ENCODE results near the gene GP2.

GP2 gene
- total RNA-seq, result 0 reads per million in 3 donors

GRCh38 chr16:20327444-20328041, at the start of gene GP2:
GP2 (minus strand) TSS chr16:20327513; CDS start chr16:20326431, 1,082 bp downstream.
- Histone ChIP-seq H3K9me3 (ENCODE audit: control insufficient read depth, low read length) (no peaks in the 10 kb centered on the region), H3K36me3 (ENCODE audit: control insufficient read depth, insufficient read depth, low read length) (no peaks in the 10 kb centered on the region), H3K27ac (ENCODE audit: insufficient read depth, low read length, poor library complexity, severe bottlenecking) (no peak within 1 kb of the TSS), H3K27me3 (replicated peaks; ENCODE audit: control insufficient read depth, insufficient read depth, low read length, poor library complexity, severe bottlenecking) (no peaks in the 10 kb centered on the region), H3K4me3 (ENCODE audit: insufficient read depth, low read depth, low read length, poor library complexity, severe bottlenecking) (no peak within 1 kb of the TSS), H3K4me1 (ENCODE audit: control insufficient read depth, insufficient read depth, low read length, poor library complexity, severe bottlenecking) (no peaks in the 10 kb centered on the region)
- DNase-seq, result no peak

- no peaks in the 10 kb centered on the region for H3K27me3 ChIP-seq (replicated peaks; ENCODE audit: control insufficient read depth, insufficient read depth, low read length, poor library complexity, severe bottlenecking)
- no peak overlapping the region for H3K4me3 ChIP-seq (ENCODE audit: insufficient read depth, low read depth, low read length, poor library complexity, severe bottlenecking)
- no peaks in the 10 kb centered on the region for H3K9me3 ChIP-seq (ENCODE audit: control insufficient read depth, low read length)
- no peak overlapping the region for H3K27ac ChIP-seq (ENCODE audit: insufficient read depth, low read length, poor library complexity, severe bottlenecking)
- H3K4me1 ChIP-seq (ENCODE audit: control insufficient read depth, insufficient read depth, low read length, poor library complexity, severe bottlenecking), result no peaks in the 10 kb centered on the region
- DNase-seq, result no peak
- no peaks in the 10 kb centered on the region for H3K36me3 ChIP-seq (ENCODE audit: control insufficient read depth, insufficient read depth, low read length)
These were observed 45.4 kb upstream of the GP2 start for GRCh38 chr16:20372701-20373100.

GRCh38 chr16:20369452-20370054, 42.2 kb upstream of the GP2 start:
- Histone ChIP-seq H3K4me3 (ENCODE audit: insufficient read depth, low read depth, low read length, poor library complexity, severe bottlenecking) (no peak overlapping the region), H3K9me3 (ENCODE audit: control insufficient read depth, low read length) (no peaks in the 10 kb centered on the region), H3K27me3 (replicated peaks; ENCODE audit: control insufficient read depth, insufficient read depth, low read length, poor library complexity, severe bottlenecking) (no peaks in the 10 kb centered on the region), H3K36me3 (ENCODE audit: control insufficient read depth, insufficient read depth, low read length) (no peaks in the 10 kb centered on the region), H3K27ac (ENCODE audit: insufficient read depth, low read length, poor library complexity, severe bottlenecking) (no peak overlapping the region), H3K4me1 (ENCODE audit: control insufficient read depth, insufficient read depth, low read length, poor library complexity, severe bottlenecking) (no peaks in the 10 kb centered on the region)
- DNase-seq, result no peak

- no peak overlapping the region for H3K27ac ChIP-seq (ENCODE audit: insufficient read depth, low read length, poor library complexity, severe bottlenecking)
- DNase-seq, result no peak
- no peaks in the 10 kb centered on the region for H3K4me1 ChIP-seq (ENCODE audit: control insufficient read depth, insufficient read depth, low read length, poor library complexity, severe bottlenecking)
- H3K4me3 ChIP-seq (ENCODE audit: insufficient read depth, low read depth, low read length, poor library complexity, severe bottlenecking), result no peak overlapping the region
- H3K27me3 ChIP-seq (replicated peaks; ENCODE audit: control insufficient read depth, insufficient read depth, low read length, poor library complexity, severe bottlenecking), result no peaks in the 10 kb centered on the region
- H3K36me3 ChIP-seq (ENCODE audit: control insufficient read depth, insufficient read depth, low read length), result no peaks in the 10 kb centered on the region
- H3K9me3 ChIP-seq (ENCODE audit: control insufficient read depth, low read length), result no peaks in the 10 kb centered on the region
These were observed 36.7 kb upstream of the GP2 start for GRCh38 chr16:20364051-20364450.

GRCh38 chr16:20363191-20363590, 35.9 kb upstream of the GP2 start:
- DNase-seq, result no peak
- Histone ChIP-seq H3K27ac (ENCODE audit: insufficient read depth, low read length, poor library complexity, severe bottlenecking) (no peak overlapping the region), H3K27me3 (replicated peaks; ENCODE audit: control insufficient read depth, insufficient read depth, low read length, poor library complexity, severe bottlenecking) (no peaks in the 10 kb centered on the region), H3K9me3 (ENCODE audit: control insufficient read depth, low read length) (no peaks in the 10 kb centered on the region), H3K4me1 (ENCODE audit: control insufficient read depth, insufficient read depth, low read length, poor library complexity, severe bottlenecking) (no peaks in the 10 kb centered on the region), H3K36me3 (ENCODE audit: control insufficient read depth, insufficient read depth, low read length) (no peaks in the 10 kb centered on the region), H3K4me3 (ENCODE audit: insufficient read depth, low read depth, low read length, poor library complexity, severe bottlenecking) (no peak overlapping the region)

- DNase-seq, result no peak
- no peaks in the 10 kb centered on the region for H3K36me3 ChIP-seq (ENCODE audit: control insufficient read depth, insufficient read depth, low read length)
- H3K4me1 ChIP-seq (ENCODE audit: control insufficient read depth, insufficient read depth, low read length, poor library complexity, severe bottlenecking), result no peaks in the 10 kb centered on the region
- H3K9me3 ChIP-seq (ENCODE audit: control insufficient read depth, low read length), result no peaks in the 10 kb centered on the region
- peaks cover 3% of the 10 kb centered on the region for H3K27me3 ChIP-seq (replicated peaks; ENCODE audit: control insufficient read depth, insufficient read depth, low read length, poor library complexity, severe bottlenecking)
- H3K27ac ChIP-seq (ENCODE audit: insufficient read depth, low read length, poor library complexity, severe bottlenecking), result no peak overlapping the region
- H3K4me3 ChIP-seq (ENCODE audit: insufficient read depth, low read depth, low read length, poor library complexity, severe bottlenecking), result no peak overlapping the region
These were observed 32.7 kb upstream of the GP2 start for GRCh38 chr16:20359997-20360396.

GRCh38 chr16:20355114-20355782, 27.9 kb upstream of the GP2 start:
- Histone ChIP-seq H3K27me3 (replicated peaks; ENCODE audit: control insufficient read depth, insufficient read depth, low read length, poor library complexity, severe bottlenecking) (peaks cover 3% of the 10 kb centered on the region), H3K27ac (ENCODE audit: insufficient read depth, low read length, poor library complexity, severe bottlenecking) (no peak overlapping the region), H3K4me3 (ENCODE audit: insufficient read depth, low read depth, low read length, poor library complexity, severe bottlenecking) (no peak overlapping the region), H3K36me3 (ENCODE audit: control insufficient read depth, insufficient read depth, low read length) (no peaks in the 10 kb centered on the region), H3K4me1 (ENCODE audit: control insufficient read depth, insufficient read depth, low read length, poor library complexity, severe bottlenecking) (no peaks in the 10 kb centered on the region), H3K9me3 (ENCODE audit: control insufficient read depth, low read length) (no peaks in the 10 kb centered on the region)
- DNase-seq, result no peak

GRCh38 chr16:20353379-20353778, 26.1 kb upstream of the GP2 start:
- H3K27ac ChIP-seq (ENCODE audit: insufficient read depth, low read length, poor library complexity, severe bottlenecking), result no peak overlapping the region

GRCh38 chr16:20352615-20353014, 25.3 kb upstream of the GP2 start, which contains the start of gene UMOD:
UMOD (minus strand) TSS chr16:20352715; CDS start chr16:20350737, 1,978 bp downstream.
- no peak within 1 kb of the TSS for H3K27ac ChIP-seq (ENCODE audit: insufficient read depth, low read length, poor library complexity, severe bottlenecking)
- H3K9me3 ChIP-seq (ENCODE audit: control insufficient read depth, low read length), result no peaks in the 10 kb centered on the region
- no peaks in the 10 kb centered on the region for H3K36me3 ChIP-seq (ENCODE audit: control insufficient read depth, insufficient read depth, low read length)
- peaks cover 3% of the 10 kb centered on the region for H3K27me3 ChIP-seq (replicated peaks; ENCODE audit: control insufficient read depth, insufficient read depth, low read length, poor library complexity, severe bottlenecking)
- no peaks in the 10 kb centered on the region for H3K4me1 ChIP-seq (ENCODE audit: control insufficient read depth, insufficient read depth, low read length, poor library complexity, severe bottlenecking)
- no peak for DNase-seq
- H3K4me3 ChIP-seq (ENCODE audit: insufficient read depth, low read depth, low read length, poor library complexity, severe bottlenecking), result no peak within 1 kb of the TSS

More at GRCh38 chr16:20353379-20353778, 26.1 kb upstream of the GP2 start:
- peaks cover 3% of the 10 kb centered on the region for H3K27me3 ChIP-seq (replicated peaks; ENCODE audit: control insufficient read depth, insufficient read depth, low read length, poor library complexity, severe bottlenecking)
- no peaks in the 10 kb centered on the region for H3K4me1 ChIP-seq (ENCODE audit: control insufficient read depth, insufficient read depth, low read length, poor library complexity, severe bottlenecking)
- DNase-seq, result no peak
- H3K4me3 ChIP-seq (ENCODE audit: insufficient read depth, low read depth, low read length, poor library complexity, severe bottlenecking), result no peak overlapping the region
- H3K36me3 ChIP-seq (ENCODE audit: control insufficient read depth, insufficient read depth, low read length), result no peaks in the 10 kb centered on the region
- H3K9me3 ChIP-seq (ENCODE audit: control insufficient read depth, low read length), result no peaks in the 10 kb centered on the region

GRCh38 chr16:20349615-20350014, 22.3 kb upstream of the GP2 start:
- H3K4me3 ChIP-seq (ENCODE audit: insufficient read depth, low read depth, low read length, poor library complexity, severe bottlenecking), result no peak overlapping the region
- no peaks in the 10 kb centered on the region for H3K27me3 ChIP-seq (replicated peaks; ENCODE audit: control insufficient read depth, insufficient read depth, low read length, poor library complexity, severe bottlenecking)
- H3K4me1 ChIP-seq (ENCODE audit: control insufficient read depth, insufficient read depth, low read length, poor library complexity, severe bottlenecking), result no peaks in the 10 kb centered on the region
- H3K36me3 ChIP-seq (ENCODE audit: control insufficient read depth, insufficient read depth, low read length), result no peaks in the 10 kb centered on the region
- no peak overlapping the region for H3K27ac ChIP-seq (ENCODE audit: insufficient read depth, low read length, poor library complexity, severe bottlenecking)
- no peaks in the 10 kb centered on the region for H3K9me3 ChIP-seq (ENCODE audit: control insufficient read depth, low read length)
- DNase-seq, result no peak

Measured in effector memory CD4-positive, alpha-beta T cell (primary cell).